Measurements from ENCODE around the gene SNAPC5.

- TF ChIP-seq, protein P1, sequence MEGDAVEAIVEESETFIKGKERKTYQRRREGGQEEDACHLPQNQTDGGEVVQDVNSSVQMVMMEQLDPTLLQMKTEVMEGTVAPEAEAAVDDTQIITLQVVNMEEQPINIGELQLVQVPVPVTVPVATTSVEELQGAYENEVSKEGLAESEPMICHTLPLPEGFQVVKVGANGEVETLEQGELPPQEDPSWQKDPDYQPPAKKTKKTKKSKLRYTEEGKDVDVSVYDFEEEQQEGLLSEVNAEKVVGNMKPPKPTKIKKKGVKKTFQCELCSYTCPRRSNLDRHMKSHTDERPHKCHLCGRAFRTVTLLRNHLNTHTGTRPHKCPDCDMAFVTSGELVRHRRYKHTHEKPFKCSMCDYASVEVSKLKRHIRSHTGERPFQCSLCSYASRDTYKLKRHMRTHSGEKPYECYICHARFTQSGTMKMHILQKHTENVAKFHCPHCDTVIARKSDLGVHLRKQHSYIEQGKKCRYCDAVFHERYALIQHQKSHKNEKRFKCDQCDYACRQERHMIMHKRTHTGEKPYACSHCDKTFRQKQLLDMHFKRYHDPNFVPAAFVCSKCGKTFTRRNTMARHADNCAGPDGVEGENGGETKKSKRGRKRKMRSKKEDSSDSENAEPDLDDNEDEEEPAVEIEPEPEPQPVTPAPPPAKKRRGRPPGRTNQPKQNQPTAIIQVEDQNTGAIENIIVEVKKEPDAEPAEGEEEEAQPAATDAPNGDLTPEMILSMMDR (conservative IDR thresholded peaks at IDR 0.05; ENCODE audit: low read depth, low read length): no peak
- TF ChIP-seq EZH2 (IDR thresholded peaks at IDR 0.05; ENCODE audit: low read length, unreplicated experiment): no peak
Observed at GRCh38 chr15:66535056-66535455, 37.5 kb upstream of the SNAPC5 start.

Measured in PC-3 (cell line).